GM19240 (cell line): ENCODE results near the gene PLB1.
A peak's percentile ranks its signal among the peaks of the same experiment; 100 is the strongest.

Source experiments
- DNase-seq: peaks from one replicate; pipeline ENCODE4 v3.0.0; 2011; ENCODE audit warnings: low spot score; ENCODE audit not compliant: insufficient read length

Gene PLB1

DNA sequence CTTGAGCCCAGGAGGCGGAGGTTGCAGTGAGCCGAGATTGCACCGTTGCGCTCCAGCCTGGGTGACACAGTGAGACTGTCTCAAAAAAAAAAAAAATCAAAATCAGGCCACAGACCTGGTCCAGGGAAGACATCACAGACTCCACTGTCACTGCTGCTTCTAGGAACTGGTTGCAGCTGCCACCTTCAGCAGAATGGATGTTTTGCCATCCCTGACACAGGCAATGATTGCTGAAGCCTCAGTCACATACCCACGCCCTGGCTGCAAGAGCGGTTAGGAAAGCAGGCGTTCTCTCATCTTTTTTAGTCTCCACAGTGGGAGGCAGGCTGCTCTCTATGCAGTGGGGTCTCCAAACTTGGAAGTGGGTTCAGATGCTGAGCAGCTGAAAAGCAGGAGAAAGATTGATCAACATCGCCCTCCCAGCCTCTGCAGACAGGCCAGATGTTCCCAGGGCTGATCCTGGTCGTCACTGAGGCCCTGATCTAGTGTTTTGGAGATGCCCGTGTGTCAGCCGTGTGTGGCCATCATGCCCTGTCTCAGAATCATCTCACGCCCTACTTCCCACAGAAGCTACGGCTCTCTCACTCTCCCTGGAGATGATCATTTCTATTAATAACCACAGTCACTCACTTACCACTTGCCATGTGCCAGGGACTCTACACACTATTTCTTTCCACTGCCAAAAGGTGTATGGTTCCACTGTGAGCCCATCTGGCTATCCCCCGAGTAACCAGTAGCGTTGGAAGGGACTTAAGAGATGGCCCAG is 91.8 kb downstream of the PLB1 start:
- DNase-seq: no peak

DNA sequence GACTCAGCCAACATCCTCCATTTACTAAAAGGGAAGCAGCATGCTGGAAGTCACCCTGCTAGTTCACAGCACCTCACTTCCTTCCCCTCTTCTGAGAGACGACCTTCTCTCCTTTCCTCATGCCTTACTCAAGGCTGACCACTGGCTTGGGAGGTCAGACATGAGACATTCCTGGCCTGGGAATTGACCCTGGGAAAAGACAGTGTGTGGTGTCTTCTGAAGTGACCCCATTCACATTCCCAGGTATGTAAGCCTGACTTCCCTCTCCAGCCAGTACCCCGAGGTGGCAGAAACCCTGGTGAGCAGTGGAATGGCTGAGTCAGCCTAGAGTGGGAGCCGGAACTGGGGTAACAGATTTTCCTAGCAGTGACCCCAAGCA is 92.4 kb downstream of the PLB1 start:
- DNase-seq: no peak

DNA sequence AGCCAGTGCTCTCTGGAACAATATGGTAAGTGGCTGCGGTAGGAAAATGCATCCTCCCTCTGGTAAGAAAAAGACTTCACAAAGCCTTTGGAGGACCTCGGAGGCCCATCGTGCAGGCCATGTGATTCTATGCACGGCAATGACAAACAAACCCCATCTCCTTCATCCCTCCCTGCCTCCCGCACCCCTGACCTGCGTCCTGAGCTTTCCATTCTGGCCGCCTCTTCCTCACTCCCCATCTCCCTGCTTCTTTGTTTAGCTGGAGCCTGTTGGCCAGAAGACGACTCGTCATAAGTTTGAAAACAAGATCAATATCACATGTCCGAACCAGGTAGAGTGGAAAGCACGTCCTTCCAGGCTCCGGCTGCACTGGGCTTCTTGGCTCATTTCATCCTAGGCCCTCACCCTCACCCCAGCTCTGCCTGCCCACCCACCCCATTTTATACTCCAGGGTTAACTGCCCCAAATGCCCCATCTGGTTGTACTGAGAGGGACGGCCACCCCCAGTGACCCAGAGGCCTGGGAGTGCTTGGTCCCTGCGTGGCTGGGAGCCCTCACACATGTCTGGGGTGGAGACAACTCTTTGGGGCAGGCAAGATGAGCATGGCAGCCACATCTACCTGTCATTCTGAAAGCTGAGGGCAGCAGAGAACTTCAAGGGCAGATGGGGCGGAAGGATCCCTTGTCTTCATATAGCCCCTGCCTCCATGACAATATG is 94.0 kb downstream of the PLB1 start:
- no peak for DNase-seq

DNA sequence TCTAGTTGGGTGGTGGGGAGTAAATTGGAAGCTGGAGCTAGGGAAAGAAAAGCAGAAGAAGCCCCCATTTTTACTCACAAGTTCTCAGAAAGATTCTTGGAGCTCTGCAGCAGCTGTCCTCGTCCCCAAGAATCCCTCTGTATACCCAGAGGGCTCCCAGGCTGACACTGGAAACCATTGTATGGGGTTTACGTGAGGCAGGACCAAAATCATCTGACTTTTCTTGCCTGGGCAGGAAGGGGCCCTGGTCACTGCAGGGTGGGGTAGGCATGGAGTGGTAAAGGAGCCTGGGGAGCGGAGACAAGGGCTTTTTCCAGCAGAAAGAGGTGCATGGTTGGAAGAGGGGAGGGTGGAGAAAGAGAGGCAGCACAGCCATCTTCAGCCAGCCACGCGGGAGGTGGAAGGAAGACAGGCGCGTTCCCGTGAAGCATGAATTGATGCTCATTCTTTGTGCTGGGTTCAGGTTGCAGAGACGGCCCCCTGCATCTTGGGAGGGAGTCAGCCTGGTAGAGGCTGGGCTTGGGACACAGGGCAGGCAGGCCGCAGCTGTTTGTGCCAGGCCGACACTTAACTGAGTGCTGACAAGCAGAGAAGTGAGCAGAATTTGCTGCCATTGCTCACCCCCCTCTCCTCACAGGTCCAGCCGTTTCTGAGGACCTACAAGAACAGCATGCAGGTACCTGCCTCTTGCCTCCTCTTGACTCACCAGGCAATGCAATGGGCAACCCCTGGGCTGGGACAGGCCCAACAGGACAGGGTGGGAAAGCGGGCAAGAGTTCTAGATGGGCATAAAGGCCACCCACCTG is 94.8 kb downstream of the PLB1 start:
- DNase-seq: no peak

DNA sequence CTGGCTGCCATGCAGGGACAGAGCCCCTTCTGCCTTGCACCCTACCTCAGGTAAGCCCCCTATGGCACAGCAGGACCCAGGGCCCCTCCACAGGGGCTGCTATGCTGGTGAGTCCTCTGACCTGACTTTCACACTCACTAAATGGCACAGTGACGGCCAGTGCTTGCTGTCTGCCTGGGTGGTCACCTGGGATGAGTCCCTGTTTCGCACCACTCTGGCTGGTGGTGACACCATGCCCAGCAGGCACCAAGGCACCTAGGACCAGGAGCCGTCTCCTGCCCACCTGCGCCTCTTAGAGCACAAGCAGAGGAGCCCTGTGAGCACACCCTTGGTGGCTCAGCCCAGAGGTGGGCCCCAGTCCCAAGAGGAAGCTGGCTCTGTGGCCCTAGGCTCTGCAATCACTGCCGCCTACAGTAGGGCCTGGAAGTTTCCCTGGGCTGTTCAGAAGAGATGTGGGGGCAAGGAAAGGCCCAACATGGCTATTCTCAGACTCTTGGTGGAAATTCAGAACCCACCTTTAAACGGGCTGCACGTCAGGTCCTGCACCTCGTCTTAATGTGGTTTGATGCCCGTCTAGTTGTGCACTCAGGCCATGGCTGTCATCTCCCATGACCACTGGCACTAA is 96.0 kb downstream of the PLB1 start:
- DNase-seq: no peak

DNA sequence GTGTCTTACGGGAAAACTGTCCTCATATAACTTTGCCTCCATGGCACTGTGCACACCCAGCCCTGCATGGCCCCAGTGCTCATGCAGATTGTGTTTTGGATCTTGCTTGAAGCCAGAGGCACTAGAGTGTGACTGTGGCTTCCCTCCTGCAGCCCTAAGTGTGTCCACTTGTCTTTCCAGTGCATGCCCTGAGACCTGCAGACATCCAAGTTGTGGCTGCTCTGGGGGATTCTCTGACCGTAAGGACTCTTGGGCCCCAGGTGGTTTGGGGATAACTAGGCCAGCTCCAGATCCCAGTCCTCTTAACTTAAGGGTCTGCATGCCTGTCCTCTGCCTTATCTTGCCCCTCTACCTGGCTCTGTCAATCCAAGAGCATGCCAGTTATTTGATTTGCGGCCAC is 96.6 kb downstream of the PLB1 start:
- no peak for DNase-seq

- DNase-seq: no peak
Measured at GRCh38 chr2:28593160-28593755, 97.4 kb downstream of the PLB1 start.

GRCh38 chr2:28594000-28594331 is 98.1 kb downstream of the PLB1 start:
- DNase-seq: no peak

- peak; percentile 89 for DNase-seq
Measured at GRCh38 chr2:28594332-28595108, 98.7 kb downstream of the PLB1 start.

DNA sequence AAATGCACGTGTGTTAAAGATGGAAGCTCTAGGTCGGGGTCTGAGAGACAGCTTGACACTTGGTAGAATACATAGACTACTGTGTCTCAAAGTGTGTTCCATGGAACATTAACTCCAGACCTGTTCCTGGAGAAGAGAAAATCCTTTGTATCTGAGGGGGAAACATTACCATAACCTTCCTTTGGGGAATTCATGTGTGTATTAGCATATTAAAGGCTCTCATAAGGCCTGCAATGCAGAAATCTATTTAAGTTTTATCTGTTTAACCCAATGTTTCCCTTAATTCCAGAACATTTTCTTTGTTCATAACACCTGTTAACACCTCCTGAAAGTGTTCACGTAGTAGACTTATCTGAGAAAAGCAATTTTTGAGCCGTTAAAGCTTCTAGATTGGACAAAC is 99.5 kb downstream of the PLB1 start:
- DNase-seq: no peak

- DNase-seq: no peak
Measured at GRCh38 chr2:28598484-28598883, 102.6 kb downstream of the PLB1 start.

DNA sequence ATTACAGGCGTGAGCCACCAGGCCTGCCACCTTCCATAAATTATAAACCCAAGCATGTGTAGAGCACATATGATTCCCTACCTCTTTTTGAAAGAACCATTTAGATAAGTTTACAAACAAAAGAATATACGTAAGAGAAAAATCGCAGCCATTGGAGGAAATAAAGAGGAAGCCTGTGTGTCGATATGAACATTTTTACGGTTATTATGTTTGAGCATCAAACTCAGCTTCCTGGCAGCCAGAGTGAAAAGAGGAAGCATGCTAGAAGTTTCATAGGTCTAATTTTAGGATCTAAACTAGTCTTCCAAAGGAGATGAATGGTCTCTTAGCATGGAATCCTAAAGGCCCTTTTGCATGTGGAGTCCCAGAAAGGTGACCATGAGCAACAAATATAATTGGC is 104.3 kb downstream of the PLB1 start:
- no peak for DNase-seq

GRCh38 chr2:28601616-28602015 is 105.8 kb downstream of the PLB1 start:
- DNase-seq: no peak

DNA sequence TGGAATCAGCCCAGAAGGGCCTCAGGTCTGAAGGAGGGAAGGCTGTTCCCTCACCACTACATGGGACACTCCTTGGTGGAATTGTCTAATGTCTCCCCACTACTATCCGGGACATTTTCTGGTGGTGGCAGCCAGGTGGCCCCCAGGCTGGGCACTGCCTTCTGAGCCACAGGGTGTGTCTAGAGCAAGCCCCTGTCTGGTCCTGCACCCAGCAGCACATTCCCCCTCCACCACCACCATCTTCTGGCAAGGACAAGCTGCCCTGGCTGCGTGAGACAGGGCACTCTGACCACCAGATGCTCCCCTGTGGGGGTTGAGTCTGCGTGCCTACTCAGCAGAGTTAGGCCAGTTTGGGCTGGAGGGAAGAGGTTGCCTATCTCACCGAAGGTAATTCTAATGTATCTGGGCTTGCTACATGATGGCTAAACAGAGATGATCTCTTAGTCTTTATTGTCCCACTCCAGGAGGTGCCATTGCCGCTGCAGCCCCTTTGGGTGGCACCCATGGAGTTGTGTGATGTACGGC is 106.3 kb downstream of the PLB1 start:
- no peak for DNase-seq

- no peak for DNase-seq
Measured at GRCh38 chr2:28602751-28603639, 107.1 kb downstream of the PLB1 start.

DNA sequence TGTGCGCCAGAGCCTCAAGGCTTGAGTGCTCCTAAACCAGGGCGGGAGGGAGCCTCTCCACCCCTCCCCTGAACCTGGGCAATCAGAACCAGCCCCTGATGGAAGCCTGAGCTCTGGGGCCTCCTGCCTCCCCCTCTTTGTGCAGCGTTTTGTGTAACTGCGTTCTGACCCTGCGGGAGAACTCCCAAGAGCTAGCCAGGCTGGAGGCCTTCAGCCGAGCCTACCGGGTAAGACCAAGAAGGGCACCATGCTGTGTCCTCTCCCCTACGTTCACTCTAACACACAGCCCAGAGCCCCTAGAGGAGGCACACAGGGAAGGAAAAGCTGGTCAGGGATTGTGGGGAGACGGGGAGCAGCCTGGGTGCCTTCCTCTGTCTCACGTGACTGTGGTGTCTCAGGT is 108.0 kb downstream of the PLB1 start:
- DNase-seq: no peak

- DNase-seq: no peak
Measured at GRCh38 chr2:28604284-28604843, 108.5 kb downstream of the PLB1 start.

DNA sequence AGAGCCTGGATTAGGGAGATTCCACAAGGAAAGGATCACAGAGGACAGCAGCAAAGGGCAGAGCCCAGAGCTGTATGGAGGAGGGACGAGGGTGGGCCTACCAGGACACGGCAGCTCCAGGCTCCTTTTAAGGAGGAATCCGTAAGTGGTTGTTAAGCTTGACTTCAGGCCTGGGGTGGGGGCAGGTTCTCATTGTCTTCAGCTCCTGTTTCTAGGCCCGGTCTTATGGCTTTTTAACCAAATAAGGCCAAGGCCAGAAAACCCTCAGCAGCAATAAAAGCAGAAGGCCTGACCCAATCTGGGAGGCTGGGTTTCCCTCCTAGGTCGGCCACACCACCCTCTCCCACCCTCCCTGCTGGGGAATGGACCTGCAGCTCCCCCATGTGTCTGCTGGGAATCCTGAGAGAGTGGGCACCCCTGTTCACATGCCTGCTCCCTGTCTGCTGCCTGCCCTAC is 111.2 kb downstream of the PLB1 start:
- no peak for DNase-seq
